Mammary epithelial cell (primary cell): Measurements from ENCODE around the gene CDH13.

ENCODE experiments used
- EZH2 ChIP-seq: IDR thresholded peaks from 2 replicates; pipeline ENCODE4 v1.6.1; 2012; ENCODE audit warnings: low read length, inconsistent platforms, borderline replicate concordance
- TF ChIP-seq, protein P1 (sequence below), 2 donors: IDR thresholded peaks in 1 of 2; conservative IDR thresholded peaks in 1 of 2; 2 replicates each; pipeline ENCODE4 v1.5.1; 2011 to 2012; ENCODE audit warnings: inconsistent platforms in 2 of 2, low read length in 2 of 2, mild to moderate bottlenecking in 2 of 2, control low read depth in 1 of 2, low read depth in 1 of 2; ENCODE audit not compliant: insufficient read depth in 1 of 2; ENCODE audit errors: extremely low read depth in 1 of 2

- TF ChIP-seq, protein P1, sequence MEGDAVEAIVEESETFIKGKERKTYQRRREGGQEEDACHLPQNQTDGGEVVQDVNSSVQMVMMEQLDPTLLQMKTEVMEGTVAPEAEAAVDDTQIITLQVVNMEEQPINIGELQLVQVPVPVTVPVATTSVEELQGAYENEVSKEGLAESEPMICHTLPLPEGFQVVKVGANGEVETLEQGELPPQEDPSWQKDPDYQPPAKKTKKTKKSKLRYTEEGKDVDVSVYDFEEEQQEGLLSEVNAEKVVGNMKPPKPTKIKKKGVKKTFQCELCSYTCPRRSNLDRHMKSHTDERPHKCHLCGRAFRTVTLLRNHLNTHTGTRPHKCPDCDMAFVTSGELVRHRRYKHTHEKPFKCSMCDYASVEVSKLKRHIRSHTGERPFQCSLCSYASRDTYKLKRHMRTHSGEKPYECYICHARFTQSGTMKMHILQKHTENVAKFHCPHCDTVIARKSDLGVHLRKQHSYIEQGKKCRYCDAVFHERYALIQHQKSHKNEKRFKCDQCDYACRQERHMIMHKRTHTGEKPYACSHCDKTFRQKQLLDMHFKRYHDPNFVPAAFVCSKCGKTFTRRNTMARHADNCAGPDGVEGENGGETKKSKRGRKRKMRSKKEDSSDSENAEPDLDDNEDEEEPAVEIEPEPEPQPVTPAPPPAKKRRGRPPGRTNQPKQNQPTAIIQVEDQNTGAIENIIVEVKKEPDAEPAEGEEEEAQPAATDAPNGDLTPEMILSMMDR (conservative IDR thresholded peaks at IDR 0.05 in 1 of 2, IDR thresholded peaks at IDR 0.05 in 1 of 2; ENCODE audit: extremely low read depth in 1 of 2, insufficient read depth in 1 of 2, low read depth in 1 of 2, low read length in 2 of 2) = no peak
- no peak for TF ChIP-seq EZH2
Measured at GRCh38 chr16:83530293-83530692, 903.5 kb downstream of the CDH13 start.
